Lower lobe of right lung (tissue), 2 donors: ENCODE results near the gene SBK2. TPM values are rescaled to one million over a fixed set of nuclear protein-coding genes. Genes with fewer than 3 reads are reported as not detected.

Experiments used
- ATAC-seq, 2 donors: fragments of 200-7000 bp; cut with Tn5 transposase; one replicate each; pipeline ENCODE4 v1.9.1; 2020 to 2022; ENCODE audit warnings: mild to moderate bottlenecking in 2 of 2, moderate library complexity in 2 of 2
- DNase-seq: peaks from one replicate; pipeline ENCODE4 v3.0.0-alpha.2; 2020
- H3K27ac ChIP-seq: fragments of 200-600 bp; one replicate; pipeline ENCODE4 v1.8.0; 2022
- H3K27me3 ChIP-seq: fragments of 200-600 bp; one replicate; pipeline ENCODE4 v1.8.0; 2022; ENCODE audit warnings: low read depth
- H3K36me3 ChIP-seq: fragments of 200-600 bp; one replicate; pipeline ENCODE4 v1.8.0; 2022; ENCODE audit warnings: mild to moderate bottlenecking
- H3K4me1 ChIP-seq: fragments of 200-600 bp; one replicate; pipeline ENCODE4 v1.8.0; 2022
- H3K4me3 ChIP-seq: fragments of 200-600 bp; one replicate; pipeline ENCODE4 v1.8.0; 2022; ENCODE audit warnings: mild to moderate bottlenecking
- H3K9me3 ChIP-seq: fragments of 200-600 bp; one replicate; pipeline ENCODE4 v1.8.0; 2022
- CTCF ChIP-seq: fragments of 200-600 bp; IDR thresholded peaks from one replicate; pipeline ENCODE4 v1.8.0; 2022; ENCODE audit warnings: antibody characterized with exemption, mild to moderate bottlenecking
- intact Hi-C: fragments of 100-400 bp; cut with DNase I; formaldehyde crosslinking; loops from one replicate; pipeline ENCODE4 v1.11.0; 2022
- total RNA-seq: library from RNA; stranded (reverse); fragmentation: NEBNext Ultra II Directional; extraction: Animal tissue kit (Norgen Biotek cat#: 25700); gene quantifications from one replicate; pipeline ENCODE4 v1.2.1, GENCODE V29; 2021
- donor health status: DM: no; HTN: yes; CAD: no; lungs with severe emphysema.

The SBK2 gene
- total RNA-seq, 1 donor from 2014 or later, result not detected

DNA sequence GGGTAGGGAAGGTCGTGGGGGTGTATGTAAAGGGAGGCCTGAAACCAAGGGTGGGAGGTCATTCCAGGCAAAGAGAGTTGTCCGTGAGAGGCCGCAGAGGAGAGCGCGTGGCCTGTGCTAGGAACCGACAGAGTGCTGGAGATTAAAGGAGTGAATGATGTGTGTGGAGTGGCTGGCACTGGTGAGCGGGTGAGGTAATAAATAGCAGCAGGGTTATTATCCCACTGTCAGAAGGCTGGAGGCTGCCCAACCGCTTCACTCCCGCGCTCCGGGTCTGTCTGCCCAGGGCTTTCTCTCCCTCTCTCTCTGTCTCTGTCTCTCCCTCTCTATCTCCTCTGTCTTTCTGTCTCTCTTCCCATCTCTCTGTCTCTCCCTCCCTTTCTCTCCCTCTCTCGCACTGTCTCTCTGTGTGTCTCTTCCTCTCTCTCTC is 26.3 kb upstream of the SBK2 start:
- intact Hi-C loops, result no loop called here

GRCh38 chr19:55559684-55560083 is 22.8 kb upstream of the SBK2 start:
- TF ChIP-seq CTCF, result no peak
- Histone ChIP-seq H3K27ac (no peak overlapping the region), H3K9me3 (no peaks in the 10 kb centered on the region), H3K27me3 (peaks cover 5% of the 10 kb centered on the region), H3K4me3 (no peak overlapping the region), H3K4me1 (no peaks in the 10 kb centered on the region), H3K36me3 (no peaks in the 10 kb centered on the region)
- ATAC-seq, result no peak
- no peak for DNase-seq
- intact Hi-C loops, result no loop called here

More for the DNA sequence above, 26.3 kb upstream of the SBK2 start:
- ATAC-seq (peak; percentile 62 to 91), DNase-seq (no peak)
- no peaks in the 10 kb centered on the region for H3K9me3 ChIP-seq
- no peak overlapping the region for H3K27ac ChIP-seq
- peaks cover 10% of the 10 kb centered on the region for H3K27me3 ChIP-seq
- no peaks in the 10 kb centered on the region for H3K36me3 ChIP-seq
- no peak for TF ChIP-seq CTCF
- H3K4me1 ChIP-seq, result no peaks in the 10 kb centered on the region
- no peak overlapping the region for H3K4me3 ChIP-seq

- TF ChIP-seq CTCF, result no peak
- Histone ChIP-seq H3K27me3 (peaks cover 5% of the 10 kb centered on the region), H3K4me3 (no peak overlapping the region), H3K36me3 (no peaks in the 10 kb centered on the region), H3K4me1 (peaks cover 5% of the 10 kb centered on the region), H3K27ac (no peak overlapping the region), H3K9me3 (no peaks in the 10 kb centered on the region)
- ATAC-seq (no peak), DNase-seq (no peak)
- intact Hi-C loops, result no loop called here
Measured at GRCh38 chr19:55554741-55555152, 17.8 kb upstream of the SBK2 start.

GRCh38 chr19:55554302-55554701 is 17.4 kb upstream of the SBK2 start:
- no peak for DNase-seq
- intact Hi-C loops, result no loop called here
- H3K4me1 ChIP-seq, result peaks cover 9% of the 10 kb centered on the region
- no peaks in the 10 kb centered on the region for H3K9me3 ChIP-seq
- H3K36me3 ChIP-seq, result no peaks in the 10 kb centered on the region
- no peak overlapping the region for H3K27ac ChIP-seq
- H3K4me3 ChIP-seq, result no peak overlapping the region
- peaks cover 7% of the 10 kb centered on the region for H3K27me3 ChIP-seq
- no peak for ATAC-seq
- no peak for TF ChIP-seq CTCF

DNA sequence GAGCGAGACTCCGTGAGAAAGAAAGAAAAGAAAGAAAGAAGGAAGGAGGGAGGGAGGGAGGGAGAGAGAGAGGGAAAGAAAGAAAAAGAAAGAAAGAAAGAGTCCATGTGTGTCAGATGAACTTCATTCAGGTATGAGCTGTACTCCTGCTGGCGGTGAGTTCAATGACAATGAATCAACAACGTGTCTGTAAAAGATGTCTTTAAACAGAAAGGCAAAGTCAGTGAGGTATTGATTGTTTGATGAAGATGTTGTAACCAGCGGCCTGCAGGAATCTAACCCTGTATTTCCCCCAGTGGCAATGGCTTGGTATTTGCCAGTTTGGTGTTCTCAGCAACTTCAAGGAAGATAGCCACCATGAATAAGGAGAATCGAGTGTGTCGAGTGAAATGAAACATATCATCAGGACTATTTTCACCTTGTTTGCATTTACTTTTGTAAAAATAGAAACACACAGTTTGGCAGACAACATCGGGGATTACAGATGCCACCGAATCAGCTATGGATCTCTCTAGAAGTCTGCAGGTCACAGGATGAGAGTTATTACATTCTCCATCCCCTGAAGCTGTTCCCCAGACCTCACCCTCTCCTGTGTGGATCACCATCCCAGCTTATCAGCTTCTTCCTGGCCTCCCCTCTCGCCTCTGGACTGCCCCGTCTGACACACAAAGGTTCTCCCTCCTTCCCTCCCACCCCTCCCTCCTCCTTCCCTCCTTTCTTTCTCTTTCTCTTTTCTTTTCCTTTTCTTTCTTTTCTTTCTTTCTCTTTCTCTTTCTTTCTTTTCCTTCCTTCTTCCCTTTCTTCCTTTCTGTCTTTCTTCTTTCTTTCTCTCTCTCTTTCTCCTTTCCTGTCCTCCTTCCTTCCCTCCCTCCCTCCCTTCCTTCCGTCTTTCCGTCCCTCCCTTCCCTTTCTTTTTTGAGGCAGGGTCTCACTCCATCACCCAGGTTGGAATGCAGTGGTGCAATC is 16.6 kb upstream of the SBK2 start:
- Histone ChIP-seq H3K4me1 (peaks cover 13% of the 10 kb centered on the region), H3K9me3 (no peaks in the 10 kb centered on the region), H3K27ac (no peak overlapping the region), H3K4me3 (no peak overlapping the region), H3K27me3 (peaks cover 7% of the 10 kb centered on the region), H3K36me3 (no peaks in the 10 kb centered on the region)
- intact Hi-C loops, result no loop called here
- no peak for TF ChIP-seq CTCF
- DNase-seq (no peak), ATAC-seq (no peak)
